Mucosa of rectum (tissue), 2 donors: ENCODE data around the gene CCDC28B.

Experiments
- H3K27ac ChIP-seq, 2 donors: one replicate each; pipeline ENCODE4 v1.7.0; 2013; ENCODE audit warnings: inconsistent platforms in 2 of 2, low read depth in 2 of 2, low read length in 2 of 2
- H3K27me3 ChIP-seq, 2 donors: one replicate each; pipeline ENCODE4 v1.7.0; 2013; ENCODE audit warnings: low read length in 2 of 2; ENCODE audit not compliant: control insufficient read depth in 2 of 2, insufficient read depth in 2 of 2
- H3K36me3 ChIP-seq, 2 donors: one replicate each; pipeline ENCODE4 v1.7.0; 2013; ENCODE audit warnings: low read length in 2 of 2; ENCODE audit not compliant: control insufficient read depth in 2 of 2, insufficient read depth in 2 of 2
- H3K4me1 ChIP-seq, 2 donors: one replicate each; pipeline ENCODE4 v1.7.0; 2013; ENCODE audit warnings: low read length in 2 of 2, mild to moderate bottlenecking in 1 of 2; ENCODE audit not compliant: control insufficient read depth in 2 of 2, insufficient read depth in 2 of 2
- H3K4me3 ChIP-seq, 2 donors: one replicate each; pipeline ENCODE4 v1.7.0; 2013; ENCODE audit warnings: low read length in 2 of 2
- H3K9ac ChIP-seq, 2 donors: one replicate each; pipeline ENCODE4 v1.7.0; 2013; ENCODE audit warnings: low read length in 2 of 2, low read depth in 1 of 2, mild to moderate bottlenecking in 1 of 2
- H3K9me3 ChIP-seq, 2 donors: one replicate each; pipeline ENCODE4 v1.7.0; 2013; ENCODE audit warnings: low read length in 2 of 2; ENCODE audit not compliant: control insufficient read depth in 2 of 2
- donor health status: healthy.
- donor health status: Normal muscosa, but diverticular disease.

The CCDC28B gene

DNA sequence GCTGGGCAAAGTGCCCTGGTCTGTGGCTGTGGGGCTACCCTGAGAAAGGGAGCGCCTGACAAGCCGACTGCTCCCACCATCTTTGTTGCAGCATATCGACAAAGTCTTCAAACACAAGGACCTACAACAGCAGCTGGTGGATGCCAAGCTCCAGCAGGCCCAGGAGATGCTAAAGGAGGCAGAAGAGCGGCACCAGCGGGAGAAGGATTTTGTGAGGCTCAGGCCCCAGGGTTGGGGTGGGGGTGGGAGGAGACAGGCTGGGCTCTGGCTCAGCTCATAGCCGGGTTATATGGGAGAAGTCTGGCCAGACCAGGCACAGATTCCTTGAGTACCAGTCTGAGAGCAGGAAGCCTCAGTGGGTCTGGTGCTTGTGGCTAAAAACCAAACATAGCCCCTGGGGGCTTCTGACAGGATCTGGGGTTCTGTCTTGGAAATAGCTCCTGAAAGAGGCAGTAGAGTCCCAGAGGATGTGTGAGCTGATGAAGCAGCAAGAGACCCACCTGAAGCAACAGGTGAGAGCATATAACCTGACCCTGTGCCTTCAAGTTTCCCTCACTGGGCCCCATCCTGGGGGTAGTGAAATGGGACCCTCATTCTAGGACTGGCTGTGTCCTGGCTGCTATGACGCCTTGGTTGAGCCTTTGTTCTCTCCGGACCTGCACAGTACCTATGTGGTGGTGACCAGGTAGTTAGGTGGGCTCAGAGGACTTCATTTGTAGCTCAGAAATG lies 8.0 kb upstream of the CCDC28B start:
- Histone ChIP-seq H3K9ac (no peak overlapping the region), H3K27ac (no peak overlapping the region), H3K9me3 (no peaks in the 10 kb centered on the region), H3K36me3 (peaks cover 77 to 93% of the 10 kb centered on the region in 2 donors), H3K27me3 (no peaks in the 10 kb centered on the region), H3K4me3 (no peak overlapping the region), H3K4me1 (no peaks in the 10 kb centered on the region)

- Histone ChIP-seq H3K27ac (no peak overlapping the region), H3K27me3 (no peaks in the 10 kb centered on the region), H3K36me3 (peaks cover 58 to 74% of the 10 kb centered on the region in 2 donors), H3K4me3 (no peak overlapping the region), H3K9ac (no peak overlapping the region), H3K9me3 (no peaks in the 10 kb centered on the region), H3K4me1 (peaks cover 2 to 3% of the 10 kb centered on the region in 2 donors)
These were observed 5.4 kb upstream of the CCDC28B start for GRCh38 chr1:32194984-32195383.

- H3K36me3 ChIP-seq = peaks cover 53 to 69% of the 10 kb centered on the region in 2 donors
- no peak overlapping the region for H3K4me3 ChIP-seq
- no peak overlapping the region for H3K27ac ChIP-seq
- no peaks in the 10 kb centered on the region for H3K9me3 ChIP-seq
- H3K4me1 ChIP-seq = peaks cover 4 to 6% of the 10 kb centered on the region in 2 donors
- H3K9ac ChIP-seq = no peak overlapping the region
- no peaks in the 10 kb centered on the region for H3K27me3 ChIP-seq
These were observed 4.9 kb upstream of the CCDC28B start for GRCh38 chr1:32195531-32195930.

DNA sequence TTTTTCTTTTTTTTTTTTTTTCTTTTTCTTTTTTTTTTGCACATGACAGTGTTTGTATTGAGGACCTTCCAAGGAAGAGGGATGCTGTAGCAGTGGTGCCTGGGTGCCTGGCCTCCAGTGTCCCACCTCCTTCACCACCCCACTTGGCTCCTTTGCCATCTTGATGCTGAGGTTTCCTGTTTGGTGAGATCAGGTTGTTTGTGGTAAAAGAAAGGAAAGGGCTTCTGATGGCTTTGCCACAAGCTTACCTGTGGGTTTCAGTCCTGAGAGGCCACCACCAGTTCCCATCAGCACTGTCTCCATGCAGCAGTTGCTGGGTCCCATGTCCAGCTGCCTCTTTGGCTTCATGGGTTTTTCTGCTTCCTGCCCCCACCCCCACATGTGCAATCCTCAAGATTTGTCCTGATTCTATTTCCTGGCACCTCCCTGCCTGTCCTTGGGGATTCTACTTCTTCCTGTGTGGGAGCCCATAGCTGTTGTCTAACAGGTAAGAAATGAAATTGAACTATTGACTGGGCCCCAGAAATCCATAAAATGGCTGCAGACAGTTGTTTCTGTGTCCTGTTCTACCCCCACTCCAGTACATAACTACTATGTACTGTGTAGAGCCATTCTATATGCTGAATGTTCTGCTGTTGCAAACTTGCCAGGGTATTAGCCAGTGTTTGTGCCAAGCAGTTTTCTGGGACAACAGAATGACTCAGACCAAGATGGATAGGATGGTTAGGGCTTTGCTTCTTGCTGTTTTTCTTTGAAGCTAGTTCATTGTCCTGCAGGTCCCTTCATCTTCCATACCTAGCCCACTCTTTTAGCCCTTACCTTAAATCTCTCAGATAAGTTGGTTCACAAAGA lies 4.2 kb upstream of the CCDC28B start:
- no peaks in the 10 kb centered on the region for H3K9me3 ChIP-seq
- no peak overlapping the region for H3K4me3 ChIP-seq
- peaks cover 6 to 9% of the 10 kb centered on the region in 2 donors for H3K4me1 ChIP-seq
- peaks cover 48 to 64% of the 10 kb centered on the region in 2 donors for H3K36me3 ChIP-seq
- no peak overlapping the region for H3K9ac ChIP-seq
- no peaks in the 10 kb centered on the region for H3K27me3 ChIP-seq
- H3K27ac ChIP-seq = no peak overlapping the region

- Histone ChIP-seq H3K9me3 (no peaks in the 10 kb centered on the region), H3K4me3 (no peak overlapping the region), H3K27ac (no peak overlapping the region), H3K9ac (no peak overlapping the region), H3K4me1 (peaks cover 12 to 14% of the 10 kb centered on the region in 2 donors), H3K27me3 (no peaks in the 10 kb centered on the region), H3K36me3 (peaks cover 39 to 55% of the 10 kb centered on the region in 2 donors)
These were observed 3.3 kb upstream of the CCDC28B start for GRCh38 chr1:32197074-32197473.

DNA sequence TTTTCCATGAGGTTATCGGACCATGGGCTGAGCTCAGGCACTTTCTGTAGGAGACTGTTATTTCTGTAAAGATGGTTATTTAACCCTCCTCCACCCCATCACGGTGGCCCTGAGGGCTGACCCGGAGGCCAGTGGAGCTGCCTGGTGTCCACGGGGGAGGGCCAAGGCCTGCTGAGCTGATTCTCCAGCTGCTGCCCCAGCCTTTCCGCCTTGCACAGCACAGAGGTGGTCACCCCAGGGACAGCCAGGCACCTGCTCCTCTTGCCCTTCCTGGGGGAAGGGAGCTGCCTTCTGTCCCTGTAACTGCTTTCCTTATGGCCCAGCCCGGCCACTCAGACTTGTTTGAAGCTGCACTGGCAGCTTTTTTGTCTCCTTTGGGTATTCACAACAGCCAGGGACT lies 2.6 kb upstream of the CCDC28B start:
- H3K36me3 ChIP-seq = peaks cover 32 to 48% of the 10 kb centered on the region in 2 donors
- H3K4me1 ChIP-seq = peaks cover 12 to 14% of the 10 kb centered on the region in 2 donors
- H3K27ac ChIP-seq = no peak overlapping the region

DNA sequence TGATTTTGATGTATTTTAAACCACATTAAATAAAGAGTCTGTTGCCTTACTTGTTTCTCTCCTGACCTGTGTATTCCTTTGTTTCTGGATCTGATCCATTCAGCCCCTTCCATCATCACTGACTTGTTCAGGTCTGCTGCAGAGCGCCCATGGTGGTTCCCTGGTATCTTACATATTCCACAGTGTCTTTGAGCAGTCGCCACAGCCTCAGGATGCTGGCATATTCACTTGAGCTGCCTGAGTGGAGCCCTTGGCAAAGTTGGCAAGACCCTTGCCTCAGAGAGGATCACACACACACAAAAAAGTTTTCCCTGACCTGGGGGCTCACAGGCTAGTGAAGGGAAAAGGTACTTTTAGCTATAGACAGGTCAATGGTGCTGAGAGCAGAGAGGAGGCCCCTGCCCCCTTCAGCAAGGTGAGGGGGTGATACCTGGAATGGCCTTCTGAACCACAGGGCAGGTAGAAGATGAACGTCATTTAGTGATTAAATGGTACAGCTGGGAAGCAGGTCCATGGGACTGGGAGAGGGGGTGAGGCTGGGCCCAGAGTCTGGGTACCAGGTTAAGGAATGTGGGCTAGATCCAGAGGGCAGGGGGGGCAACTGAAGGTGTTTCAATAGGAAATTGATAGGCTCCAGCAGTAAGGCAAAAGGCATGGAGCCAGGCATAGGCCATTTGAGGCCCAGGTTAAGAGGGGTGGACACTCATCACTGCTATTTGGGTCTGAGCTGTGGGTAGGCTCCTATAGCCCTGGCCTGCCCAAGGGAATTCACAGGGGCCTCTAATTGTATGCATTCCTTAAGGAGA lies 2.0 kb upstream of the CCDC28B start:
- H3K4me1 ChIP-seq = peaks cover 12 to 14% of the 10 kb centered on the region in 2 donors

More for the DNA sequence above, 2.6 kb upstream of the CCDC28B start:
- Histone ChIP-seq H3K9me3 (no peaks in the 10 kb centered on the region), H3K27me3 (no peaks in the 10 kb centered on the region), H3K4me3 (no peak overlapping the region), H3K9ac (no peak overlapping the region)

DNA sequence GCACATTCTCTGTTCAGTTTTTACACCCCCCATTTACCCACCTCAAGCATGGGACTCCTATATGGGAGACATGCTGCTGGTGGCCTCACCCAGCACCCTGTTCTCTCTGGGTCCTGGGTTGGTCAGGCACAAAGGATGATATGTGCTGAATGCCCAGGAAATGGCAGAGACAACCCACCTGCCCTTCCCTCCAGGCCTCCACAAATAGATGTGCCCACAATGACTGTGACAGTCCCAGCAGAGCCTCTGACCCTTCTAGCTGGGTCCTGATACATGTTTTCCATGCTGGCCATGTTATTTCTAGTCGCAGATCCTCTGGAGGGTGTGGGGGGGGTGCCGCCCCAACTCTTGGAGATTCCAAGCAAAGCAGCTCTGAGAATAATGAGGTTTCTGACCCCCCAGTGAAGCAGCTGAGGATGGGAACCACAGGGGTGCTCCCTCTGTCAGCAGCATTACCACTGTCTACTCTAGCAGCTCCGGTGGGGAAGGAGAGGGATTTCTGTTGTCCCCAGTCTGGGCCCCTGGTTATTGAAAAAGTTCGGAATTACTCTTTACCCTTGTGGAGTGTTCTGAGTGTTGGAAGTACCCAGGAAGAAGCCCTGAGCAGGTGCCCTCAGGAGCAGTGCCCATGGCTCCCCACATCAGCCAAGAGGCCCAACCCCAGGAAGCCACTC lies 1.2 kb upstream of the CCDC28B start:
- Histone ChIP-seq H3K9ac (no peak overlapping the region), H3K27ac (no peak overlapping the region), H3K36me3 (peaks cover 19 to 36% of the 10 kb centered on the region in 2 donors), H3K27me3 (no peaks in the 10 kb centered on the region), H3K4me1 (peaks cover 12 to 14% of the 10 kb centered on the region in 2 donors), H3K4me3 (no peak overlapping the region), H3K9me3 (no peaks in the 10 kb centered on the region)

More for the DNA sequence above, 2.0 kb upstream of the CCDC28B start:
- no peak overlapping the region for H3K27ac ChIP-seq
- no peak overlapping the region for H3K9ac ChIP-seq
- H3K4me3 ChIP-seq = no peak overlapping the region
- no peaks in the 10 kb centered on the region for H3K27me3 ChIP-seq
- no peaks in the 10 kb centered on the region for H3K9me3 ChIP-seq
- peaks cover 26 to 42% of the 10 kb centered on the region in 2 donors for H3K36me3 ChIP-seq

DNA sequence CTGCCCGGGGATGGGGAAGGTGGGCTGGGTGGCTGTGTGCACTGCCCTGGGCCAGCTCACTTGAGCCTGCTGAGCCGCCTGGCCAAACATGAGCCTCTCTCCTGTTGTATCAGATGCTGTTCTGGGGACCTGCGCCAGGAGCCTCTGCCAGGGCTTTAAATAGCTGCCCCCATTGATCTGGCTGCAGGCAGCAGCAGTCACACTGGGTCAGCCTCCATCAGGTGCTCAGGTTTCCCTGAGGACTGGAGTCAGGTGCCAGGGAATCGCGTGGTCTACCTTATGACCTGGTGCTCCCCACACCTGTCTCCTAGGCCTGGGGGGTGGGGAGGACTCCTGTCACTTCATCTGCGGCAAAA lies 700 bp upstream of the CCDC28B start:
- peak overlapping the region; percentile 70 to 79 for H3K27ac ChIP-seq
- H3K4me1 ChIP-seq = peaks cover 12 to 14% of the 10 kb centered on the region in 2 donors
- no peaks in the 10 kb centered on the region for H3K9me3 ChIP-seq
- H3K27me3 ChIP-seq = no peaks in the 10 kb centered on the region
- H3K9ac ChIP-seq = peak overlapping the region in 1 of 2 donors; percentile 19
- peaks cover 13 to 30% of the 10 kb centered on the region in 2 donors for H3K36me3 ChIP-seq
- peak overlapping the region in 1 of 2 donors; percentile 73 for H3K4me3 ChIP-seq
